ENCODE measurements around the gene BICD2.

Gene BICD2

DNA sequence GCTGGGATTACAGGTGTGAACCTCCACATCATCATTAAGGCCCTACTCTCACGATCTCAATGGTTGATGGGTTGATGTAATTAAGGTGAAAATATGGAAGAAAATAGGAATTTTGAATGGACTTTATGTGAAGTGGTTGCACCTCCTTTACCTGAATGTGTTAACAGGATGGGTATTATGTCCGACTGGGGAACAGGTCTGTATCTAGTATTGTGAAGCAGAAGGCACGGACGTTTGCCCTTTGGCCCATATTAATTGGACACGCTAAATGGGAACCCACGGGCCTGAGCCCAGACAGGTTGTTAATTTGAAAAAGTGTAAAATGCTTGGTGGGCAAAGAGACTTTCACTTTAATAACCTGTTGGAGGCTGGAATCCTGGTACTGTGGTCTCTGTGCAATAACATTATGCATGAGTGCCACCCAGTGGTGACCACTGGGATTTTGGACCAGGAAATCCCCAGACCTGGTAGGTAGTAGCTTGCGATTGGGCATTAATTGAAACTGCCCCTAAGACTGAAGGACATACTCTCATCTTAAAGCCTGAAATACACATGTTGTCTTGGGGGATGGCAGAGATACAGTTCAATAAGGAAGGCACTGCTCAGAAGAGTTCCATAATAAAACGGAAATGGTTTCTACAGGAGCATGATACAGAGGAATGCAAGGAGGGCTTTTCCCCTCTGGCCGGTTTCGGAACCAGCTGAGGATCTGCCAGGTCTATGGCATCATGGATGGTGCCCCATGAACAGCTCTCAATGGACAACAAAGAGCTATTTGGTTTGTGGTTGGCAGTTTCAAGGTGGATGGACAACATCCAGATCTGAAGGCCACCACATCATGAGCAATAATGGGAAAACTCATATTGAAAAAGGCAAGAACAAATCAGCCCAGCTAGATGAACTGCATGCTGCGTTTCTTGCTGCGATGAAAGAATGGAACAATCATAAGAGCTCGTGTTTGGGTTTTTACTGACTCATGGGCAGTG lies 26.2 kb upstream of the BICD2 start:
- DNase-seq: peak; percentile 75
- H3K27me3 ChIP-seq (replicated peaks): no peaks in the 10 kb centered on the region
- H3K27ac ChIP-seq: no peak overlapping the region
- in situ Hi-C loops (cut with HindIII; ENCODE audit: low pct_ligation_motif_present, low sequenced_read_pairs): no loop called here
- no peak overlapping the region for H3K4me3 ChIP-seq (ENCODE audit: low read depth, low read length)
- no peaks in the 10 kb centered on the region for H3K36me3 ChIP-seq (replicated peaks)
- TF ChIP-seq, protein P1, sequence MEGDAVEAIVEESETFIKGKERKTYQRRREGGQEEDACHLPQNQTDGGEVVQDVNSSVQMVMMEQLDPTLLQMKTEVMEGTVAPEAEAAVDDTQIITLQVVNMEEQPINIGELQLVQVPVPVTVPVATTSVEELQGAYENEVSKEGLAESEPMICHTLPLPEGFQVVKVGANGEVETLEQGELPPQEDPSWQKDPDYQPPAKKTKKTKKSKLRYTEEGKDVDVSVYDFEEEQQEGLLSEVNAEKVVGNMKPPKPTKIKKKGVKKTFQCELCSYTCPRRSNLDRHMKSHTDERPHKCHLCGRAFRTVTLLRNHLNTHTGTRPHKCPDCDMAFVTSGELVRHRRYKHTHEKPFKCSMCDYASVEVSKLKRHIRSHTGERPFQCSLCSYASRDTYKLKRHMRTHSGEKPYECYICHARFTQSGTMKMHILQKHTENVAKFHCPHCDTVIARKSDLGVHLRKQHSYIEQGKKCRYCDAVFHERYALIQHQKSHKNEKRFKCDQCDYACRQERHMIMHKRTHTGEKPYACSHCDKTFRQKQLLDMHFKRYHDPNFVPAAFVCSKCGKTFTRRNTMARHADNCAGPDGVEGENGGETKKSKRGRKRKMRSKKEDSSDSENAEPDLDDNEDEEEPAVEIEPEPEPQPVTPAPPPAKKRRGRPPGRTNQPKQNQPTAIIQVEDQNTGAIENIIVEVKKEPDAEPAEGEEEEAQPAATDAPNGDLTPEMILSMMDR (IDR thresholded peaks at IDR 0.05; ENCODE audit: low read depth, low read length, missing control alignments): peak; percentile 86

DNA sequence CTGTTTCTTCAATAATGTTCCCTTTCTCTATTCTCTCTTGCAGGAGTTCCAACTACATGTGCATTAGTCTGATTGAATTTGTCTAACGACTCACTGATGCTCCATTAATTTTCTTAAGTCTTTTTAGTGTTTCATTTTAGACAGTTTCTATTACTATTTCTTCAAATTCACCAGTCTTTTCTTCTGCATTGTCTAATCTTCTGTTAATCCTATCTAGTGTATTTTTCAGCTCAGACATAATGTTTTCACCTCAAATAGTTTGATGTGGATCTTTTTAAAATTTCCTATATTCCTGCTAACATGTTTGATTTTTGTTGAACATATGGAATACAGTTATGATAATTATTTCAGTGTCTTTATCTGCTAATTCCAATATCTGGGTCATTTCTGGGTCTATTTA lies 21.7 kb upstream of the BICD2 start:
- no peak overlapping the region for H3K4me3 ChIP-seq (ENCODE audit: low read depth, low read length)
- no peaks in the 10 kb centered on the region for H3K27me3 ChIP-seq (replicated peaks)
- TF ChIP-seq, protein P1 (IDR thresholded peaks at IDR 0.05; ENCODE audit: low read depth, low read length, missing control alignments): no peak
- no peak overlapping the region for H3K27ac ChIP-seq
- no peak for DNase-seq
- in situ Hi-C loops (cut with HindIII; ENCODE audit: low pct_ligation_motif_present, low sequenced_read_pairs): no loop called here
- H3K36me3 ChIP-seq (replicated peaks): no peaks in the 10 kb centered on the region

DNA sequence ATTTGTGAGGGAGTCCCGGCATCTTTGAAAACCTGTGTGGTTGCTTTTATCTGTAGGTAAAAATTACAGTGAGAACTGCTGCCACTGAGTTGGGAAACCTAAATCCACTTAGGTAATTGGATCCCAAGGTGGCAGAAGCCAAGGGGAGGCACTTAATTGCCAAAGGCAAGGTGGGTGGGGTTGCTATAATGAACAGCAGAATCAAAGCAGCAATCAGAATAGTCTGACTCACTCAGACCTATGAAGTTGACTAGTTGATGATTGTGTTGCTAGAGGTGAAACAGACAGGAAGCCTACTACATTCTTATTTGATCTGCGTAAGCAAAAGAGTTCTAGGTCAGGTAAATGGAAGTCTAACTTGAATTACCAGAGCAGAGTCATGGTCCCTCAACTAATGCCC lies 17.3 kb upstream of the BICD2 start:
- Histone ChIP-seq H3K27ac (no peak overlapping the region), H3K4me3 (ENCODE audit: low read depth, low read length) (no peak overlapping the region), H3K27me3 (replicated peaks) (no peaks in the 10 kb centered on the region), H3K36me3 (replicated peaks) (no peaks in the 10 kb centered on the region)
- DNase-seq: no peak
- TF ChIP-seq, protein P1 (IDR thresholded peaks at IDR 0.05; ENCODE audit: low read depth, low read length, missing control alignments): no peak
- in situ Hi-C loops (cut with HindIII; ENCODE audit: low pct_ligation_motif_present, low sequenced_read_pairs): no loop called here

DNA sequence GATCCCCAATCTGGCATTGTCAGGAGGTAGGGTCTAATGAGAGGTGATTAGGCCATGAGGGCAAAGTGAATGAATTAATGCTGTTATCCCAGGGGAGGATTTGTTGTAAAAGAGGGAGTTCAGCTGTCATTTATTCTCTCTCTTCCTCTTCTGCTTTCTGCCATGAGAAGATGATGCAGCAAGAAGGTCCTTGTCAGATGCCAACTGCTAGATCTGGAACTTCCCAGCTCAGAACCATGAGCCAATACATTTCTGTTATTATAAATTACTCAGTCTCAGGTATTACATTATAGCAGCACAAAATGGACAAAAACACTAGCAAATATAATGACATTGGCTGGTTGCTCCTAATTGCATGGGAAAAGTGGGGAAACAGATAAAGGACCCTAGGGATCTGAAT lies 15.6 kb upstream of the BICD2 start:
- no peaks in the 10 kb centered on the region for H3K27me3 ChIP-seq (replicated peaks)
- TF ChIP-seq, protein P1 (IDR thresholded peaks at IDR 0.05; ENCODE audit: low read depth, low read length, missing control alignments): no peak
- no peak overlapping the region for H3K4me3 ChIP-seq (ENCODE audit: low read depth, low read length)
- H3K27ac ChIP-seq: no peak overlapping the region
- no peaks in the 10 kb centered on the region for H3K36me3 ChIP-seq (replicated peaks)
- in situ Hi-C loops (cut with HindIII; ENCODE audit: low pct_ligation_motif_present, low sequenced_read_pairs): no loop called here
- no peak for DNase-seq

DNA sequence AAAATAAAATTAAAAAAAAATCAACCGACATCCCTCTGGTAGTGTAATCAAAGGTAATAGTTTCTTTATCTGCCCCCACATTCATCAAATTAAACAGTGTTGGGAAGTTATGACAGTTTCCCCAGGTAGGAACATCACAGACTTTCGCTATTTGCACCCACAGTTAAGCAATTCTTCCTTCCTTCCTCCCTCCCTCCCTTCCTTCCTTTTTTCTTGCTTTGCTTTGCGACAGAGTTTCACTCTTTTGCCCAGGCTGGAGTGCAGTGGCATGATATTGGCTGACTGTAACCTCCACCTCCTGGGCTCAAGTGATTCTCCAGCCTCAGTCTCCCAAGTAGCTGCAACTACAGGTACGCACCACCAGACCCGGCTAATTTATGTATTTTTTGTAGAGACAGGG lies 10.8 kb upstream of the BICD2 start:
- TF ChIP-seq, protein P1 (IDR thresholded peaks at IDR 0.05; ENCODE audit: low read depth, low read length, missing control alignments): no peak
- no peak for DNase-seq
- no peak overlapping the region for H3K4me3 ChIP-seq (ENCODE audit: low read depth, low read length)
- no peaks in the 10 kb centered on the region for H3K36me3 ChIP-seq (replicated peaks)
- H3K27ac ChIP-seq: no peak overlapping the region
- in situ Hi-C loops (cut with HindIII; ENCODE audit: low pct_ligation_motif_present, low sequenced_read_pairs): no loop called here
- H3K27me3 ChIP-seq (replicated peaks): no peaks in the 10 kb centered on the region

All from brain microvascular endothelial cell (primary cell).